HG03469 (cell line): ENCODE data around the gene TGFBR2.
"Not testable (repeated sequence)": the region's sequence is repeated elsewhere in the genome, so short reads cannot be mapped to it uniquely, and the experiment has no call there.

Experiments
- ATAC-seq: cut with Tn5 transposase; IDR thresholded peaks from one replicate; pipeline ENCODE4 v1.9.1; 2021; ENCODE audit warnings: mild to moderate bottlenecking, moderate library complexity, moderate number of reproducible peaks; ENCODE audit not compliant: unreplicated experiment

TGFBR2 gene

GRCh38 chr3:30654269-30654668 lies 47.9 kb downstream of the TGFBR2 start:
- ATAC-seq, result no peak

- ATAC-seq, result peak; percentile 19
These were observed 48.9 kb downstream of the TGFBR2 start for GRCh38 chr3:30655187-30655812.

GRCh38 chr3:30656624-30657141 lies 50.3 kb downstream of the TGFBR2 start:
- ATAC-seq, result no peak

- ATAC-seq, result no peak
These were observed 51.5 kb downstream of the TGFBR2 start for GRCh38 chr3:30657914-30658313.

- peak; percentile 86 for ATAC-seq
These were observed 52.1 kb downstream of the TGFBR2 start for GRCh38 chr3:30658328-30659052.

- ATAC-seq, result no peak
These were observed 53.1 kb downstream of the TGFBR2 start for GRCh38 chr3:30659270-30660130.

GRCh38 chr3:30660136-30660535 lies 53.7 kb downstream of the TGFBR2 start:
- ATAC-seq, result no peak

- no peak for ATAC-seq
These were observed 54.3 kb downstream of the TGFBR2 start for GRCh38 chr3:30660656-30661055.

GRCh38 chr3:30661098-30661873 lies 54.9 kb downstream of the TGFBR2 start:
- no peak for ATAC-seq

GRCh38 chr3:30662836-30663235 lies 56.4 kb downstream of the TGFBR2 start:
- ATAC-seq, result no peak

GRCh38 chr3:30663533-30664241 lies 57.3 kb downstream of the TGFBR2 start:
- ATAC-seq, result no peak

GRCh38 chr3:30664459-30664858 lies 58.1 kb downstream of the TGFBR2 start:
- no peak for ATAC-seq

GRCh38 chr3:30664884-30665283 lies 58.5 kb downstream of the TGFBR2 start:
- no peak for ATAC-seq

- ATAC-seq, result no peak
These were observed 59.1 kb downstream of the TGFBR2 start for GRCh38 chr3:30665539-30665938.

- no peak for ATAC-seq
These were observed 60.3 kb downstream of the TGFBR2 start for GRCh38 chr3:30666572-30667279.

- no peak for ATAC-seq
These were observed 60.9 kb downstream of the TGFBR2 start for GRCh38 chr3:30667280-30667651.

GRCh38 chr3:30668051-30668609 lies 61.7 kb downstream of the TGFBR2 start:
- no peak for ATAC-seq

- not testable (repeated sequence) for ATAC-seq
These were observed 63.0 kb downstream of the TGFBR2 start for GRCh38 chr3:30669360-30669934.

GRCh38 chr3:30670292-30670691 lies 63.9 kb downstream of the TGFBR2 start:
- no peak for ATAC-seq
